Measurements from ENCODE around the gene CCDC158.

DNA sequence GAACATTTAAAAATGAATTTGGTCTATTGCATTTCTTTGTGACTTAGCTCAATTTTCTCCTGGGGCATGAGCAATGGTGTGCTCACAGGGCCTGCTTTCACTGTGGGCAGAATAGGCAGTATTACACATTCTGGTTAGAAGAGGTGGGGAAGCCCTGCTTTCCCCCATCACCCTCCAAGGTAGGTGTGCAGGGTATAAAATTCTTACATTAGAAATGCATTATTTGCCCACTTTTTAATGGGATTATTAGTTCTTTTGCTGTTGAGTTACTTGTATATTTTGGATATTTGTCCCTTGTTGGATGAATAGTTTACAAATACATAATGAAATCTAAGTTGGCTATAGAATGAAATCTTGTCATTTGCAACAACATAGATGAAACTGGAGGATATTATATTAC is 122.7 kb downstream of the CCDC158 start:
- TF ChIP-seq POLR2A (IDR thresholded peaks at IDR 0.05) = no peak
- no peak for TF ChIP-seq CTCF (IDR thresholded peaks at IDR 0.05 in 8 of 11, conservative IDR thresholded peaks at IDR 0.05 in 3 of 11)
